Measurements from ENCODE around the gene PKDREJ.

- TF ChIP-seq CTCF (IDR thresholded peaks at IDR 0.05) (no peak), EP300 (IDR thresholded peaks at IDR 0.05) (no peak)
These were observed 23.1 kb downstream of the PKDREJ start for GRCh38 chr22:46240073-46240472.

All from stomach (tissue), 4 donors.